Kidney (tissue), 14 donors: ENCODE results near the gene PLD1. TPM values are rescaled to one million over a fixed set of nuclear protein-coding genes. Genes with fewer than 3 reads are reported as not detected.

Experiments
- DNase-seq, 5 donors: peaks; one replicate each; pipeline ENCODE4 v3.0.0-alpha.2; 2013 to 2020
- FAIRE-seq: peaks from 2 replicates; lab custom pipeline; 2012; peaks lifted over from hg19 to GRCh38; lab: Jason Lieb, UNC
- H3K27ac ChIP-seq, 2 donors: one replicate each; pipeline ENCODE4 v1.7.0; 2013; ENCODE audit warnings: low read depth in 2 of 2, low read length in 2 of 2, inconsistent platforms in 1 of 2
- H3K27me3 ChIP-seq: one replicate; pipeline ENCODE4 v1.7.1; 2013; ENCODE audit warnings: low read length, inconsistent platforms; ENCODE audit not compliant: control insufficient read depth, insufficient read depth
- H3K36me3 ChIP-seq, 3 donors: one replicate each; pipeline versions ENCODE4 v1.7.0 to v1.7.1; 2013; ENCODE audit warnings: low read length in 3 of 3, control low read depth in 1 of 3, inconsistent platforms in 1 of 3; ENCODE audit not compliant: insufficient read depth in 3 of 3, control insufficient read depth in 2 of 3
- H3K4me1 ChIP-seq, 3 donors: one replicate each; pipeline versions ENCODE4 v1.7.0 to v1.7.1; 2013; ENCODE audit warnings: low read length in 3 of 3, inconsistent platforms in 1 of 3, low read depth in 1 of 3; ENCODE audit not compliant: control insufficient read depth in 2 of 3, insufficient read depth in 2 of 3
- H3K4me3 ChIP-seq, 3 donors: one replicate each; pipeline versions ENCODE4 v1.7.0 to v1.8.1; 2013; ENCODE audit warnings: low read length in 3 of 3, control low read depth in 1 of 3, inconsistent platforms in 1 of 3
- H3K9ac ChIP-seq, 3 donors: one replicate each; pipeline versions ENCODE4 v1.7.0 to v1.7.1; 2013; ENCODE audit warnings: low read length in 3 of 3, control low read depth in 1 of 3, inconsistent platforms in 1 of 3
- H3K9me3 ChIP-seq, 3 donors: one replicate each; pipeline versions ENCODE4 v1.7.0 to v1.7.1; 2013; ENCODE audit warnings: low read length in 3 of 3, control low read depth in 1 of 3, inconsistent platforms in 1 of 3; ENCODE audit not compliant: control insufficient read depth in 2 of 3, insufficient read depth in 1 of 3
- intact Hi-C: fragments of 100-400 bp; cut with DNase I; formaldehyde crosslinking; loops from one replicate; pipeline ENCODE4 v1.11.1; 2022
- polyA plus RNA-seq: library from polyadenylated mRNA; stranded (reverse); fragments of 350-450 nt; fragmentation: Illumina TruSeq; extraction: RNeasy Lipid Tissue Mini Kit (QIAGEN cat#74804); gene quantifications from one replicate; pipeline ENCODE4 v1.2.3, GENCODE V29; 2014; ENCODE audit warnings: low read depth, low replicate concordance; ENCODE audit not compliant: insufficient read depth
- total RNA-seq: library from RNA; stranded (reverse); fragmentation: NEBNext Ultra II Directional; extraction: Animal tissue kit (Norgen Biotek cat#: 25700); gene quantifications from one replicate; pipeline ENCODE4 v1.2.1, GENCODE V29; 2021
- TF ChIP-seq, protein P1 (sequence below): IDR thresholded peaks from 3 replicates; pipeline ENCODE4 v1.5.1; 2012; ENCODE audit warnings: mild to moderate bottlenecking, moderate library complexity, borderline replicate concordance; ENCODE audit not compliant: insufficient read depth; ENCODE audit errors: extremely low read depth
- donor health status: control.
- donor health status: control.
- donor health status: control.
- donor health status: control.
- donor health status: control.
- donor health status: DM: yes; HTN: yes; CAD: no.
- donor health status: Normal renal cell carcinoma (clear cell type).

PLD1 gene
- total and polyA plus RNA-seq, 2 donors from 2014 or later: 11.2 to 24.3 TPM

GRCh38 chr3:171691485-171691884 is 118.8 kb downstream of the PLD1 start:
- intact Hi-C loops: no loop called here
- Histone ChIP-seq H3K4me1 (no peaks in the 10 kb centered on the region), H3K9me3 (no peaks in the 10 kb centered on the region), H3K4me3 (no peak overlapping the region), H3K27me3 (no peaks in the 10 kb centered on the region), H3K9ac (no peak overlapping the region), H3K27ac (no peak overlapping the region), H3K36me3 (no peaks in the 10 kb centered on the region)
- FAIRE-seq: no peak
- no peak for DNase-seq
- TF ChIP-seq, protein P1, sequence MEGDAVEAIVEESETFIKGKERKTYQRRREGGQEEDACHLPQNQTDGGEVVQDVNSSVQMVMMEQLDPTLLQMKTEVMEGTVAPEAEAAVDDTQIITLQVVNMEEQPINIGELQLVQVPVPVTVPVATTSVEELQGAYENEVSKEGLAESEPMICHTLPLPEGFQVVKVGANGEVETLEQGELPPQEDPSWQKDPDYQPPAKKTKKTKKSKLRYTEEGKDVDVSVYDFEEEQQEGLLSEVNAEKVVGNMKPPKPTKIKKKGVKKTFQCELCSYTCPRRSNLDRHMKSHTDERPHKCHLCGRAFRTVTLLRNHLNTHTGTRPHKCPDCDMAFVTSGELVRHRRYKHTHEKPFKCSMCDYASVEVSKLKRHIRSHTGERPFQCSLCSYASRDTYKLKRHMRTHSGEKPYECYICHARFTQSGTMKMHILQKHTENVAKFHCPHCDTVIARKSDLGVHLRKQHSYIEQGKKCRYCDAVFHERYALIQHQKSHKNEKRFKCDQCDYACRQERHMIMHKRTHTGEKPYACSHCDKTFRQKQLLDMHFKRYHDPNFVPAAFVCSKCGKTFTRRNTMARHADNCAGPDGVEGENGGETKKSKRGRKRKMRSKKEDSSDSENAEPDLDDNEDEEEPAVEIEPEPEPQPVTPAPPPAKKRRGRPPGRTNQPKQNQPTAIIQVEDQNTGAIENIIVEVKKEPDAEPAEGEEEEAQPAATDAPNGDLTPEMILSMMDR: no peak

DNA sequence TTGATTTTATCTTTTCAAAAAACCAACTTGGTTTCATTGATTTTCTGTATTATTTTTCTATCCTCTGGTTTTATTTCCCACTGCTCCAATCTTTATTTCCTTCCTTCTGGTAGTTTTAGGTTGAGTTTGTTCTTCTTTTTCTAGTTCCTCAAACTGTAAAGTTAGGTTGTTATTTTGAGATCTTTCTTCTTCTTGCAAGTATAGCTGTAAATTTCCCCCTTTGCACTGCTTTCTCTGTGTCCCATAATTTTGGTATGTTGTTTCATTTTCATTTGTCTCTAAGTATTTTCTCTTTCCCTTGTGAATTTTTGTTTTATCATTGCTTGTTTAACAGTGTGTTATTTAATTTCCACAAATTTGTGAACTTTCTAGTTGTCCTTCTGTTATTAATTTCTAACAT is 120.0 kb downstream of the PLD1 start:
- Histone ChIP-seq H3K36me3 (no peaks in the 10 kb centered on the region), H3K27ac (no peak overlapping the region), H3K27me3 (no peaks in the 10 kb centered on the region), H3K4me1 (no peaks in the 10 kb centered on the region), H3K4me3 (no peak overlapping the region), H3K9ac (no peak overlapping the region), H3K9me3 (no peaks in the 10 kb centered on the region)
- TF ChIP-seq, protein P1: no peak
- intact Hi-C loops: no loop called here
- DNase-seq (no peak), FAIRE-seq (no peak)

- intact Hi-C loops: no loop called here
- Histone ChIP-seq H3K4me1 (no peaks in the 10 kb centered on the region), H3K4me3 (no peak overlapping the region), H3K27ac (no peak overlapping the region), H3K9ac (no peak overlapping the region), H3K9me3 (no peaks in the 10 kb centered on the region), H3K36me3 (no peaks in the 10 kb centered on the region), H3K27me3 (no peaks in the 10 kb centered on the region)
- TF ChIP-seq, protein P1: no peak
- no peak for DNase-seq
- no peak for FAIRE-seq
These were observed 121.7 kb downstream of the PLD1 start for GRCh38 chr3:171688593-171688992.

DNA sequence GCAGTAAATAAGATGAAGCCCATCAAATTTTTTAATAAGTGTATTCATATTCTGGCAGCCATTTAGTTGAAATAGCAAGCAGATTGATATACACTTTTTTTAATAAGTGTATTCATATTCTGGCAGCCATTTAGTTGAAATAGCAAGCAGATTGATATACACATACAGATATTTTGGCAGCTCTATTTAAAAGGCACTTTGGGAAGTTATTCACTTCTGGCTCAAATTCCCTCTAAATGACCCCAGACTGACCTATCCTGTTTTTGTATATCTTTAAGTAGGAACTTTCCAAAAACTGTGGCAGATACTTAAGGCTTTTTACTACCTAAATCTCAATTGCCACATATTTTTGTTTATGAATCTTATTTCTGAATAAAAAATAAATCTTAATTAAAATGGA is 122.3 kb downstream of the PLD1 start:
- H3K27ac ChIP-seq: no peak overlapping the region
- H3K27me3 ChIP-seq: no peaks in the 10 kb centered on the region
- H3K9ac ChIP-seq: no peak overlapping the region
- H3K9me3 ChIP-seq: no peaks in the 10 kb centered on the region
- no peak overlapping the region for H3K4me3 ChIP-seq
- FAIRE-seq (no peak), DNase-seq (peak in 1 of 5 donors; percentile 29)
- H3K36me3 ChIP-seq: no peaks in the 10 kb centered on the region
- TF ChIP-seq, protein P1: no peak
- H3K4me1 ChIP-seq: no peaks in the 10 kb centered on the region
- intact Hi-C loops: no loop called here
